Measurements from ENCODE around the gene ADGRB2. TPM values are rescaled to one million over a fixed set of nuclear protein-coding genes. Genes with fewer than 3 reads are reported as not detected.

ADGRB2 gene
- total RNA-seq, 1 donor from 2014 or later: 0.69 TPM

DNA sequence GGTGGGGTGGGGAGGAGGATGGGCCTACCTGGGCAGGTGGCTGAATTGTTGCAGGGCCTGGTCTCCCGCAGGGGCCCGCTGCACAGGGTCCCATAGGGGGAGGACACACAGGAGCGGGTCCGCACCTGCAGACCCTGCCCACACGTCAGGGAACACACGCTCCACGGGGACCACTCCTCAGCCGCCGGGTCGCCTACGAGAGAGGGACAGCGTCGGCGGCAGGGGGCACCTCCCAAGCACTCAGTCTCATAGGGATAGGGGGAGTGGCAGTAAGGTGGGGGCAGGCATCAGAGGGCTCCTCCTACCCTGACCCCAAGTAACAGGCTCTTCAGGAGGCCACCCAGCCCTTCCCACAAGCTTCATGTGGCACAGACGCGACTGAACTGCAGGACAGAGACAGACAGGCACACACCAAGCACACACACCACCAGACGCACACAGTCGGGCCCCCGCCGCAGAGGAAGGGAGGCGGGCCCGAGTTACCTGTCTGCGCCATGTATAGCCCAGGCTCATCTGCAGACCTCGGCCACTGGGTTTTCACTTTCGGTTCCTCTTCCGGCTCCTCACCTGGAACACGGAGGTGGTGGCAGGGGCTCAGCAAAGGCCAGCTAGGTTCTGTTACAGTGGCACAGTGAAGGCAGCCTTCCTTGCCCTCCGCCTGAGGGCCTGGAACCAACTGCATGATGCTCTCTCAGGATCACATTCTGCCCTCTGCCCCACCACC is 19.8 kb downstream of the ADGRB2 start:
- intact Hi-C loops (cut with DNase I): no loop called here
- Histone ChIP-seq H3K4me1 (no peaks in the 10 kb centered on the region), H3K4me3 (no peak overlapping the region), H3K27me3 (no peaks in the 10 kb centered on the region), H3K27ac (no peak overlapping the region), H3K9me3 (no peaks in the 10 kb centered on the region), H3K36me3 (no peaks in the 10 kb centered on the region)
- no peak for ATAC-seq
- TF ChIP-seq, protein P1, sequence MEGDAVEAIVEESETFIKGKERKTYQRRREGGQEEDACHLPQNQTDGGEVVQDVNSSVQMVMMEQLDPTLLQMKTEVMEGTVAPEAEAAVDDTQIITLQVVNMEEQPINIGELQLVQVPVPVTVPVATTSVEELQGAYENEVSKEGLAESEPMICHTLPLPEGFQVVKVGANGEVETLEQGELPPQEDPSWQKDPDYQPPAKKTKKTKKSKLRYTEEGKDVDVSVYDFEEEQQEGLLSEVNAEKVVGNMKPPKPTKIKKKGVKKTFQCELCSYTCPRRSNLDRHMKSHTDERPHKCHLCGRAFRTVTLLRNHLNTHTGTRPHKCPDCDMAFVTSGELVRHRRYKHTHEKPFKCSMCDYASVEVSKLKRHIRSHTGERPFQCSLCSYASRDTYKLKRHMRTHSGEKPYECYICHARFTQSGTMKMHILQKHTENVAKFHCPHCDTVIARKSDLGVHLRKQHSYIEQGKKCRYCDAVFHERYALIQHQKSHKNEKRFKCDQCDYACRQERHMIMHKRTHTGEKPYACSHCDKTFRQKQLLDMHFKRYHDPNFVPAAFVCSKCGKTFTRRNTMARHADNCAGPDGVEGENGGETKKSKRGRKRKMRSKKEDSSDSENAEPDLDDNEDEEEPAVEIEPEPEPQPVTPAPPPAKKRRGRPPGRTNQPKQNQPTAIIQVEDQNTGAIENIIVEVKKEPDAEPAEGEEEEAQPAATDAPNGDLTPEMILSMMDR (IDR thresholded peaks at IDR 0.05): no peak
- no peak for DNase-seq

DNA sequence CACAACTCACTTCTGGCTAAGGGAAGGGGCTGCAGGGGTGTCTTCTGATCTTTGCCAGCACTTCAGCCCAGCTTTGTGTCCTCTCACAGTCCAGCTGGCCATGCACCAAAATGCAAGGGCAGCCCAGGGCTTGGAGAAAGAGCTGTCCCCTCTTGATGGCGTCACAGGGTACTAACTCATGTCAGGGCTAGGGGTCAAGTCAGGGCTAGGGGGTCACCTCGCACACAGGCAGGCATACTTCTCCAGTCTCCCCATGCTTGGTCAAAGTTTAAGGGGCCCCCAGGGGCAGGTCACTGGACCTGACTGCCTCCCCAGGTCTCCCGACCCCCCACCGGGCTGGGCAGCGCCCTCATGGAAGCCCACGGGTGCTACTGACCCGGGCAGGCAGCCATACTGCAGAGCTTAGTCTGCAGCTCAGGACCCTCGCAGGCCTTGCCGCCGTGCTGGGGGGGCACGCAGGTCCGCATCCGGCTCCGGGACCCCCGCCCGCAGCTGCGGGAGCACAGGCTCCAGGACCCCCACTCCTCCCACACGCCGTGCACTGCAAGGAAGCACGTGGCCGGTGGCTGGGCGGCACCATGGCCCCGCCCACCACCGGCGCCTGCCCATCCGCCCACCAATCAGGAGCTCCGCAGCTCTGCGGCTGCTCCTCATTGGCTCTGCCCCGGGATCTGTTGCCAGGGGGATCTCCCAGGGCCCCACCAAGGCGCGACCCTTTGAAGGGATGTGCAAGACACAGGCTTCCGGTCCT is 21.5 kb downstream of the ADGRB2 start:
- Histone ChIP-seq H3K4me3 (no peak overlapping the region), H3K27me3 (no peaks in the 10 kb centered on the region), H3K4me1 (no peaks in the 10 kb centered on the region), H3K27ac (no peak overlapping the region), H3K9me3 (no peaks in the 10 kb centered on the region), H3K36me3 (no peaks in the 10 kb centered on the region)
- TF ChIP-seq, protein P1 (IDR thresholded peaks at IDR 0.05): no peak
- DNase-seq (no peak), ATAC-seq (no peak)
- intact Hi-C loops (cut with DNase I): no loop called here

DNA sequence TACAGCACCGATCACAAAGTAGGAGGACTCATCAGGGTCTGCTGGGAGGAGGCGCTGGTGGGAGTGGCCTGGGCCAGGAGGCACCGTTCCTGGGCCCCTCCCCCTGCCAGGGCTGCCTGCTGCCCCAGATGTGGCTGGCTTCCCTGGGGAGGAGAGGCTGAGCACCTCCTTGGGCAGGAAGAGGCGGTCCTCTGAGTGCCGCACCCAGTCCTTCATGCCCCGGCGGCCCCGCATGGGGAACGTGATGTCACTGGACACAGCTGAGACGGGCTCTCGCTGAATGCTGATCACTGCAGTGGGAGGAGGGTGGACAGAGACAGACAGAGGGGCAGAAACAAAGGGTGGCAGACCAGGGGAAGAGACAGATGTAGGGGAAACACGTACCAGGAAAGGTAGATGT is 24.8 kb downstream of the ADGRB2 start:
- Histone ChIP-seq H3K36me3 (no peaks in the 10 kb centered on the region), H3K27me3 (no peaks in the 10 kb centered on the region), H3K4me1 (no peaks in the 10 kb centered on the region), H3K27ac (no peak overlapping the region), H3K9me3 (no peaks in the 10 kb centered on the region), H3K4me3 (no peak overlapping the region)
- ATAC-seq: peak; percentile 36
- DNase-seq: no peak
- intact Hi-C loops (cut with DNase I): no loop called here
- TF ChIP-seq, protein P1 (IDR thresholded peaks at IDR 0.05): no peak

DNA sequence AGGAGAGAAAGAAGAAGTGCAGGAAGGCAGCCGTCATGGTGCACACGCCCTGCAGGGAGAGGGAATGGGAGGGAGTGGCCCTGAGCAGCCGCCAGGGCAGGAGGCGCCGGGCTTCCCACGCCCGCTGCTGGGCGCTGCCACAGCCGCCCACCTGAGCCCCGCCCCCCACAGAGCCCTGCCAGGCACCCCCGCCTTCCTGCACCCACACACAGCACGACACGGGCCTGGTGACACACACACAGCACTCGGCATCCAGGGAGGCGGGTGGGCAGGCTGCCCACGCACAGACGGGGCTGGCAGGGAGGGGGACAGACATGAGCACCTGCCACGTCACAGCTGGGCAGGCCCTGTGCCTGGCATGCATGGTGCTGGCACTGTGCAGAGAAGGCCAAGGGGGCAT is 27.5 kb downstream of the ADGRB2 start:
- ATAC-seq: peak; percentile 43
- no peak overlapping the region for H3K27ac ChIP-seq

DNA sequence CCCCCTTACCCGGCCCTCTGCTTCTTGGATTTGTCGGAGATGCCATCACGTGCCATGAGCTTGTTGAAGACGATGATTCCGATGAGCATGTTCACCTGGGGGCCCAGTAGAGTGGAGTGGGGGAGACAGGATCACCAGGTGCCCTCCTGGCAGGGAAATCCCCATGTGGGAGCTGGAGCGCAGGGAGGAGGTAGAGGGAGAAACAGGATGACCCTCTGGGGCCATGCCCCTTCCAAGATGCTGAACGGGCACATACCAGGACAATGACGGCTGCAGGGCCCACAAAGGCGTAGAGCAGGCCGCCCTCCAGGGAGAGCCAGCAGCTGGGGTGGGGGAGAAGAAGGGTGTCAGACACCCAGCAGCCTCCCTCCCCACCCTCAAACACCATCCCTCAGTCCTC is 28.6 kb downstream of the ADGRB2 start:
- no peaks in the 10 kb centered on the region for H3K4me1 ChIP-seq

More for the DNA sequence above, 27.5 kb downstream of the ADGRB2 start:
- intact Hi-C loops (cut with DNase I): no loop called here
- Histone ChIP-seq H3K4me3 (no peak overlapping the region), H3K9me3 (no peaks in the 10 kb centered on the region), H3K27me3 (no peaks in the 10 kb centered on the region), H3K4me1 (no peaks in the 10 kb centered on the region), H3K36me3 (no peaks in the 10 kb centered on the region)
- no peak for DNase-seq
- TF ChIP-seq, protein P1 (IDR thresholded peaks at IDR 0.05): no peak

More for the DNA sequence above, 28.6 kb downstream of the ADGRB2 start:
- intact Hi-C loops (cut with DNase I): no loop called here
- no peak for ATAC-seq
- TF ChIP-seq, protein P1 (IDR thresholded peaks at IDR 0.05): no peak
- DNase-seq: no peak
- Histone ChIP-seq H3K27me3 (no peaks in the 10 kb centered on the region), H3K27ac (no peak overlapping the region), H3K36me3 (no peaks in the 10 kb centered on the region), H3K9me3 (no peaks in the 10 kb centered on the region), H3K4me3 (no peak overlapping the region)

Measured in upper lobe of right lung (tissue), 1 donor.